ENCODE results near the gene ITGA3. TPM values are rescaled to one million over a fixed set of nuclear protein-coding genes. Genes with fewer than 3 reads are reported as not detected.

Gene ITGA3
- total and polyA plus RNA-seq, 2 of the 13 experiments (the other 11 are each of a cell fraction or from before 2014, with no cell fraction given) = 0.48 to 0.69 TPM

- TF ChIP-seq TAF1 (CRISPR knock-in tag; IDR thresholded peaks at IDR 0.05) (peak; percentile 72), FOXK1 (CRISPR knock-in tag; IDR thresholded peaks at IDR 0.05; ENCODE audit: borderline replicate concordance, low read depth) (peak; percentile 96), RFXAP (CRISPR knock-in tag; IDR thresholded peaks at IDR 0.05; ENCODE audit: borderline replicate concordance) (peak; percentile 97), ZNF230 (CRISPR knock-in tag; IDR thresholded peaks at IDR 0.05) (peak; percentile 85), HNRNPL (IDR thresholded peaks at IDR 0.05; ENCODE audit: low read depth, low read length) (0 out of 2 replicates have a peak, but pooled peaks have one; percentile 45), SUZ12 (IDR thresholded peaks at IDR 0.05; ENCODE audit: low read depth, low read length) (no peak), ZNF770 (CRISPR knock-in tag; IDR thresholded peaks at IDR 0.05) (peak; percentile 55), GRHL1 (CRISPR knock-in tag; conservative IDR thresholded peaks at IDR 0.05) (no peak), MIER2 (CRISPR knock-in tag; IDR thresholded peaks at IDR 0.05) (peak; percentile 55), NFYC (CRISPR knock-in tag; IDR thresholded peaks at IDR 0.05) (peak; percentile 100), AGO1 (IDR thresholded peaks at IDR 0.05; ENCODE audit: low read depth, low read length, poor library complexity, severe bottlenecking) (peak; percentile 74), KMT2B (CRISPR knock-in tag; IDR thresholded peaks at IDR 0.05) (peak; percentile 63; the same call in 1 of the 2 replicates), HMG20B (CRISPR knock-in tag; conservative IDR thresholded peaks at IDR 0.05) (peak; percentile 77; the same call in 1 of the 2 replicates), HINFP (CRISPR knock-in tag; IDR thresholded peaks at IDR 0.05; ENCODE audit: low read depth) (peak; percentile 52), STAG1 (CRISPR knock-in tag; IDR thresholded peaks at IDR 0.05) (no peak), ZNF124 (CRISPR knock-in tag; IDR thresholded peaks at IDR 0.05) (peak; percentile 67), BRCA1 (CRISPR knock-in tag; IDR thresholded peaks at IDR 0.05) (0 out of 2 replicates have a peak, but pooled peaks have one; percentile 67), ZNF431 (CRISPR knock-in tag; IDR thresholded peaks at IDR 0.05; ENCODE audit: borderline replicate concordance, low read depth) (peak; percentile 72; the same call in 1 of the 2 replicates), KLF16 (CRISPR knock-in tag; IDR thresholded peaks at IDR 0.05) (peak in 1 of 2 experiments; percentile 73; a peak in 1 of 4 replicates), ZNF337 (CRISPR knock-in tag; IDR thresholded peaks at IDR 0.05; ENCODE audit: borderline replicate concordance, low read depth) (0 out of 2 replicates have a peak, but pooled peaks have one; percentile 17), BCL6 (CRISPR knock-in tag; IDR thresholded peaks at IDR 0.05) (peak; percentile 67), MAF1 (CRISPR knock-in tag; IDR thresholded peaks at IDR 0.05; ENCODE audit: borderline replicate concordance) (0 out of 2 replicates have a peak, but pooled peaks have one; percentile 39), KDM3A (CRISPR knock-in tag; IDR thresholded peaks at IDR 0.05; ENCODE audit: low read depth) (peak; percentile 92)
Observed at GRCh38 chr17:50094753-50095619, 39.1 kb downstream of the ITGA3 start, which contains the start of gene PDK2 (continued).
